ENCODE results near the gene DPP3.
"Not testable (repeated sequence)": the region's sequence is repeated elsewhere in the genome, so short reads cannot be mapped to it uniquely, and the experiment has no call there.

Gene DPP3

GRCh38 chr11:66539170-66539869 is 59.1 kb downstream of the DPP3 start:
- no peak for DNase-seq

GRCh38 chr11:66539870-66540213 is 59.6 kb downstream of the DPP3 start:
- DNase-seq = no peak

GRCh38 chr11:66540598-66540997 is 60.4 kb downstream of the DPP3 start:
- not testable (repeated sequence) for DNase-seq

DNA sequence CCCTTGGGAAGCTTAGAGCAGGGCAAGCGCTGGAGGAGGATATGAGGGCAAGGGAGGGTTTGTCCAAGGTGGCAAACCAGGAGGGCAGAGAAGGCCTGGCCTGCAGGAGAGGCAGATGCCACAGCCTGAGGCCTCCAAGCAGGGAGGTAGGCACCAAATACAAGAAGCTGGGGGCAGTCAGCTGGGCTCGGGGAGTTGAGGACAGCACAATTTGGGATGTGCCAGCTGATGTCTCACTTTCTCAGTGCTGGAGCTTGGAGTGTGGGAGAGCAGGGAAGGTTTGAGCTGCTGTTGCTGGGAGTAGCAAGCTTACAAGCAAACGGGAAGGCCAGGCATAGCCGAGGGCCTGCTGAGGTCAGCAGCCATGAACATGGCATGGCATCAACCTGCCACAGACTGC is 61.7 kb downstream of the DPP3 start:
- no peak for DNase-seq

- DNase-seq = no peak
Measured at GRCh38 chr11:66542362-66542761, 62.1 kb downstream of the DPP3 start.

DNA sequence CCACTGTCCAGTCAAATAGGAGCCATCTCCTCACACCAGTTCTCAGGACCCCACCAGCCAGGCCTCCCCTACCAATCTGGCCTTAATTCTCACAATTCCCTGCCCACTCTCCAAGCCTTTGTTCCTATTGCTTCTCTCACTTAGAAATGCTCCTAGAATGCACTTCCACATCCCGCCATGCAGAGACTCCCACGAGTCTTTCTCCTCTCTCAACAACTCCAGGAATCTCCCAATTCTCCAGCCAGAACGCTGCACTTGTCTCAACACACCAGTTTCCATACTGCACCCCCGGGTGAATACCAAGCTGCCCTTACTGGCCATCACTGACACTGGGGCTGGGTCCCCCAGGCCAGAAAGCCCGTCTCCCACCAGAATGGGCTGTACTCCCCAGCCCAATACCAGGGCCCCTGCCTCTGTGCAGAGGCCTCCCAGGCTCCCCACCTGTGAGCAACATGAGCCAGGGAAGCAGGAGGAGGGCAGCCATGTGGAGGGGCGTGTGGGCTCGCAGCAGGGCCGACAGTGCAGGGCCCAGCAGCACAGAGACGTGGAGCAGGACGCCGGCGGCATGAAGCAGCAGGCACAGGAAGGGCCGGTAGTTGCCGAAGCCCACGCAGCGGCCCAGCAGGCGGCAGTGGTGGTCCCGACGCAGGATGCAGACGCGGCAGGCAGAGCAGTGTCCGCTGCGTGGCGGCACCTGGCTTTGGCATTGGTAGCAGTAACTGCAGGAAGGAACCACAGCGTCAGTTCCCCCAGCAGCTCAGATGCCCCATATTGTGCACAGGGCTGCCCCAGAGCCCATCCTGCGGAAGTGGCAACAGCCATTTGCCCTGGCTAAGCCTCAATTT is 63.3 kb downstream of the DPP3 start:
- peak; percentile 48 for DNase-seq

- not testable (repeated sequence) for DNase-seq
Measured at GRCh38 chr11:66544952-66545351, 64.7 kb downstream of the DPP3 start.

DNA sequence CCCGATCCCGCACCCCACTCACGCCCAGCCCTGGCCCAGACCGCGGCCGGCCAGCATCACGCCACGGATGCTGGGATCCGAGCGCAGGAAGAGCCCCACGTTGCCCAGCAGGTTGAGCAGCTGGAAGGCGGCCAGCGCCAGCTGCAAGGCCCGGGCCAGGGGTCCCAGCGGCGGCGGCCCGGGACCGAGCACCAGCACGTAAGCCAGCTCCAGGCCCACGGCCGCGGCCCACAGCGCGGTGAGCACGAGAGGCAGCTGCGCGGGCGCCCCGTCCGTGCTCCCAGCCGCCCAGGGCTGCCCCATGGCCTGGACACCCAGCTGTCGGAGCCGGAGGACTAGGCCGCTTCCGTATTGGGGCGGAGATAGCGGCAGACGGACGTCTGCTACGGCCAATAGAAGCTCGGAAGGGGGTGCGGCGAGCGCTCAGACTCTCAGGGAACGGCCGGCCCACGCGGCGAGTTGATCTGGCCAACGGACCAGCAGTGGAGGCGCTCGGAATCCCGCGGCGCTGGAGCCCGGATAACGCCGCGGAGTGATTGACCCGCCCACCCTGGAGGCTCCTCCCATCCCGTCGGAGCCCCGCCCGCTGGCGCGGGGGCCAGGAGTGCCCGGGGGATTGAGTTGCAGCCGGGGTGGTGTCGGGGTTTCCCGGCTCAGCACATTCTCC is 65.6 kb downstream of the DPP3 start, which contains the start of gene ZDHHC24:
Gene ZDHHC24, minus strand, starts transcription at position 348 of the 667 bp plus-strand sequence. Its CDS starts 45 bp downstream, at position 303.
- DNase-seq = peak; percentile 78

- DNase-seq = no peak
Measured at GRCh38 chr11:66546368-66546965, 66.2 kb downstream of the DPP3 start, which contains the start of gene ACTN3. TSS of gene ACTN3 (plus strand) at chr11:66546903. CDS start at chr11:66546938, 35 bp downstream.

- DNase-seq = no peak
Measured at GRCh38 chr11:66546966-66547661, 66.9 kb downstream of the DPP3 start.

GRCh38 chr11:66547662-66548009 is 67.4 kb downstream of the DPP3 start:
- no peak for DNase-seq

- DNase-seq = no peak
Measured at GRCh38 chr11:66548041-66548440, 67.8 kb downstream of the DPP3 start.

DNA sequence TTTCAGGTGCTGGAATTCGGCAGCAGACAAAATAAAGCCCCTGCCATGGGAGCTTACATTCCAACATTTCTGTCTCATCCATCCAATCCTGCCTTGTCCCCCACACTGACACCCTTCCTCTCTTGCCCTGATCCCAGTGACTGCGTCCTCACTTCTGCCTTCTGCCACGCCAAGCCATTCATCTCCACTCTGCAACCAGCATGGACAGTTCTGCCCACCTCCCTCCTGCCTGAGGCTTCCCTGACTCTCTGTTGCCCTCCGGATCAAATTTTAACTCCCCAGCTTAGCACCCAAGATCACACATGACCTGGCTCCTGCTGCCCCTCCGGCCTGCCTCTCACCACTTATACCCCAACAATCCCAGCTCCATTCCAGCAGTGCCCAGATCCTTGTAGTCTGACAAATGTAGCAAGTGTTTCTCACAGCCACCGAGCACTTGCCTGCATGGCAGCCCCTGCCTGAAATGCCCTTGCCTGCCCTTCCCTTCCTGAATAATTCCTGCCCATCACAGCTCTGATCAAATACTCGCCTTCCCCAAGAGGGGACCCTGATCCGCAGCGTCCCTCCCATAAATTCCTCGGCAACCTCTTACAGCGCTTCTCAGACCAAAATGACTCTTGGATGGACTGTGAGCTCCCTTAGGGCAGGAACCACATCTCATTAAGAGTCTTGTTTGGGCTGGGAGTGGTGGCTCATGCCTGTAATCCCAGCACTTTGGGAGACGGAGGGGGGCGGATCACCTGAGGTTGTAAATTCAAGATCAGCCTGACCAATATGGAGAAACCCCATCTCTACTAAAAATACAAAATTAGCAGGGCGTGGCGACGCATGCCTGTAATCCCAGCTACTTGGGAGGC is 68.8 kb downstream of the DPP3 start:
- no peak for DNase-seq

DNA sequence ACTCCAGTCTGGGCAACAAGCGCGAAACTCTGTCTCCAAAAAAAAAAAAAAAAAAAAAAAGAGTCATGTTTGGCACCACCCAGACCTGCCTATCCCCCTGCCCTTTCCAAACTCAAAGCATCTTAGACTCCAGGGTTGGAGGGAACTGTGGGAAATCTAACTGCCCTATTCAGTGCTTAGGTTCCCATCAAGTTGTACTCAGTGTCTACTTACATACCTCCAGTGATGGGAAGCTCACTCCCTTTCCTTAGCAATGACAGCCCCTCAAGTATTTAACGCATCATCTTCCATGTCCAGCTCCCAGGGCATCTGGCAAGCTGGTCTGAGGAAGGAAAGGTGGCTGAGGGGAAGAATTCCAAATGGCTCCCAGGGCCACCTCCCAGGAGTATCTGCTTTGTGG is 69.5 kb downstream of the DPP3 start:
- no peak for DNase-seq

GRCh38 chr11:66550887-66551286 is 70.7 kb downstream of the DPP3 start:
- no peak for DNase-seq

- DNase-seq = no peak
Measured at GRCh38 chr11:66554602-66555001, 74.4 kb downstream of the DPP3 start.

GRCh38 chr11:66555416-66555815 is 75.2 kb downstream of the DPP3 start:
- DNase-seq = no peak

DNA sequence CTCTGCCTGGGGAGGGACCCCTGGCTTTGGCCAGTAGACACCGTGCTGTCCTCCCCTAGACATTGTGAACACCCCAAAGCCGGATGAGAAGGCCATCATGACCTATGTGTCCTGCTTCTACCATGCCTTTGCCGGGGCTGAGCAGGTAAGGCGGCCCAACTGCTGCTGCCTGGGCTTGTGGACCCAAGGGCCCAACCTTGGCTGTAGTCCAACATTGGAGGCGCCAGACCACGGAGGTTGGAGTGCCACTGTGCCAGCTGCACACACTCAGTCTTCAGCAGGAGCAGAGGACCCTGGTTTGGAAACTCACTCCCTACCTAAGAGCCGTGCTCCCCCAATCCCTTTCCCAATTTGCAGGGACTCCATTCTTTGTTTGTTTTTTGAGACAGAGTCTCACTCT is 75.9 kb downstream of the DPP3 start:
- DNase-seq = no peak

GRCh38 chr11:66557733-66558326 is 77.6 kb downstream of the DPP3 start:
- no peak for DNase-seq
